ENCODE measurements around the gene KCTD8. TPM values are rescaled to one million over a fixed set of nuclear protein-coding genes. Genes with fewer than 3 reads are reported as not detected.

Gene KCTD8
- total RNA-seq, 4 donors from 2014 or later = 0.34 to 1.6 (median 0.48) TPM

GRCh38 chr4:44438687-44439086, 9.9 kb downstream of the KCTD8 start:
- H3K4me1 ChIP-seq = no peaks in the 10 kb centered on the region
- no peak for TF ChIP-seq EP300 (IDR thresholded peaks at IDR 0.05)
- TF ChIP-seq POLR2A (IDR thresholded peaks at IDR 0.05) = no peak
- TF ChIP-seq CTCF (IDR thresholded peaks at IDR 0.05) = no peak
- no peak for TF ChIP-seq POLR2AphosphoS5 (IDR thresholded peaks at IDR 0.05)
- no peak overlapping the region for H3K27ac ChIP-seq
- no peaks in the 10 kb centered on the region for H3K36me3 ChIP-seq
- H3K9me3 ChIP-seq = no peaks in the 10 kb centered on the region
- peaks cover 1% of the 10 kb centered on the region for H3K27me3 ChIP-seq
- no peak overlapping the region for H3K4me3 ChIP-seq
- no peak for DNase-seq (ENCODE audit: low spot score in 2 of 2)

- Histone ChIP-seq H3K4me3 (no peak overlapping the region), H3K27me3 (no peaks in the 10 kb centered on the region), H3K9me3 (no peaks in the 10 kb centered on the region), H3K4me1 (no peaks in the 10 kb centered on the region), H3K36me3 (no peaks in the 10 kb centered on the region), H3K27ac (no peak overlapping the region)
- 78% methylated on average over 2 of the region's 2 CpGs for WGBS
- TF ChIP-seq CTCF (IDR thresholded peaks at IDR 0.05) = no peak
- no peak for TF ChIP-seq POLR2A (IDR thresholded peaks at IDR 0.05)
- TF ChIP-seq POLR2AphosphoS5 (IDR thresholded peaks at IDR 0.05) = no peak
- TF ChIP-seq EP300 (IDR thresholded peaks at IDR 0.05) = no peak
- DNase-seq (ENCODE audit: low spot score in 2 of 2) = no peak
Observed at GRCh38 chr4:44434247-44434646, 14.4 kb downstream of the KCTD8 start.

- no peak for DNase-seq (ENCODE audit: low spot score in 2 of 2)
- H3K27ac ChIP-seq = no peak overlapping the region
- WGBS = 35% methylated on average over 2 of the region's 2 CpGs
- H3K4me1 ChIP-seq = no peaks in the 10 kb centered on the region
- no peak overlapping the region for H3K4me3 ChIP-seq
- H3K36me3 ChIP-seq = no peaks in the 10 kb centered on the region
- TF ChIP-seq POLR2A (IDR thresholded peaks at IDR 0.05) (no peak), CTCF (IDR thresholded peaks at IDR 0.05) (no peak), POLR2AphosphoS5 (IDR thresholded peaks at IDR 0.05) (no peak)
- no peaks in the 10 kb centered on the region for H3K27me3 ChIP-seq
- H3K9me3 ChIP-seq = no peaks in the 10 kb centered on the region
Observed at GRCh38 chr4:44425614-44426208, 22.9 kb downstream of the KCTD8 start.

GRCh38 chr4:44422912-44423311, 25.7 kb downstream of the KCTD8 start:
- Histone ChIP-seq H3K27me3 (no peaks in the 10 kb centered on the region), H3K9me3 (no peaks in the 10 kb centered on the region), H3K36me3 (no peaks in the 10 kb centered on the region), H3K4me1 (no peaks in the 10 kb centered on the region), H3K4me3 (no peak overlapping the region), H3K27ac (no peak overlapping the region)
- 44% methylated on average over 1 of the region's 1 CpG for WGBS
- TF ChIP-seq CTCF (IDR thresholded peaks at IDR 0.05) (no peak), POLR2A (IDR thresholded peaks at IDR 0.05) (no peak), POLR2AphosphoS5 (IDR thresholded peaks at IDR 0.05) (no peak), EP300 (IDR thresholded peaks at IDR 0.05) (no peak)
- no peak for DNase-seq (ENCODE audit: low spot score in 2 of 2)

- no peaks in the 10 kb centered on the region for H3K27me3 ChIP-seq
- WGBS = 82% methylated on average over 2 of the region's 2 CpGs
Observed at GRCh38 chr4:44421330-44422065, 27.1 kb downstream of the KCTD8 start.

More at GRCh38 chr4:44421330-44422065, 27.1 kb downstream of the KCTD8 start:
- H3K27ac ChIP-seq = no peak overlapping the region
- no peaks in the 10 kb centered on the region for H3K4me1 ChIP-seq
- DNase-seq (ENCODE audit: low spot score in 2 of 2) = no peak
- H3K9me3 ChIP-seq = no peaks in the 10 kb centered on the region
- TF ChIP-seq POLR2AphosphoS5 (IDR thresholded peaks at IDR 0.05) = no peak
- TF ChIP-seq CTCF (IDR thresholded peaks at IDR 0.05) = no peak
- no peak for TF ChIP-seq EP300 (IDR thresholded peaks at IDR 0.05)
- TF ChIP-seq POLR2A (IDR thresholded peaks at IDR 0.05) = no peak
- H3K36me3 ChIP-seq = no peaks in the 10 kb centered on the region
- H3K4me3 ChIP-seq = no peak overlapping the region

Measured in suprapubic skin (tissue), 4 donors.